ENCODE measurements around the gene ZCCHC7.
"Not testable (repeated sequence)": the region's sequence is repeated elsewhere in the genome, so short reads cannot be mapped to it uniquely, and the experiment has no call there.

GRCh38 chr9:37303272-37303671, 182.9 kb downstream of the ZCCHC7 start:
- TF ChIP-seq, protein P1, sequence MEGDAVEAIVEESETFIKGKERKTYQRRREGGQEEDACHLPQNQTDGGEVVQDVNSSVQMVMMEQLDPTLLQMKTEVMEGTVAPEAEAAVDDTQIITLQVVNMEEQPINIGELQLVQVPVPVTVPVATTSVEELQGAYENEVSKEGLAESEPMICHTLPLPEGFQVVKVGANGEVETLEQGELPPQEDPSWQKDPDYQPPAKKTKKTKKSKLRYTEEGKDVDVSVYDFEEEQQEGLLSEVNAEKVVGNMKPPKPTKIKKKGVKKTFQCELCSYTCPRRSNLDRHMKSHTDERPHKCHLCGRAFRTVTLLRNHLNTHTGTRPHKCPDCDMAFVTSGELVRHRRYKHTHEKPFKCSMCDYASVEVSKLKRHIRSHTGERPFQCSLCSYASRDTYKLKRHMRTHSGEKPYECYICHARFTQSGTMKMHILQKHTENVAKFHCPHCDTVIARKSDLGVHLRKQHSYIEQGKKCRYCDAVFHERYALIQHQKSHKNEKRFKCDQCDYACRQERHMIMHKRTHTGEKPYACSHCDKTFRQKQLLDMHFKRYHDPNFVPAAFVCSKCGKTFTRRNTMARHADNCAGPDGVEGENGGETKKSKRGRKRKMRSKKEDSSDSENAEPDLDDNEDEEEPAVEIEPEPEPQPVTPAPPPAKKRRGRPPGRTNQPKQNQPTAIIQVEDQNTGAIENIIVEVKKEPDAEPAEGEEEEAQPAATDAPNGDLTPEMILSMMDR (conservative IDR thresholded peaks at IDR 0.05; ENCODE audit: low read depth, low read length): not testable (repeated sequence)
- TF ChIP-seq EZH2 (IDR thresholded peaks at IDR 0.05; ENCODE audit: borderline replicate concordance, low read depth, low read length, poor library complexity, severe bottlenecking): not testable (repeated sequence)

Data from A673 (cell line).